HUES64 (cell line): ENCODE results near the gene MAP2K7.
"Not testable (repeated sequence)": the region's sequence is repeated elsewhere in the genome, so short reads cannot be mapped to it uniquely, and the experiment has no call there.

Experiments
- H3K27ac ChIP-seq: 2 replicates; pipeline ENCODE4 v1.7.0; 2013; ENCODE audit warnings: low read depth, low read length, inconsistent platforms
- H3K27me3 ChIP-seq: 2 replicates; pipeline ENCODE4 v1.6.1; 2013; ENCODE audit warnings: mild to moderate bottlenecking, low read length; ENCODE audit not compliant: insufficient read depth
- H3K36me3 ChIP-seq: 2 replicates; pipeline ENCODE4 v1.6.1; 2013; ENCODE audit warnings: mild to moderate bottlenecking, low read length; ENCODE audit not compliant: insufficient read depth
- H3K4me1 ChIP-seq: 2 replicates; pipeline ENCODE4 v1.6.1; 2013; ENCODE audit warnings: mild to moderate bottlenecking, low read length, moderate library complexity; ENCODE audit not compliant: insufficient read depth
- H3K4me3 ChIP-seq: 2 replicates; pipeline ENCODE4 v1.5.1; 2013; ENCODE audit warnings: mild to moderate bottlenecking, low read length, moderate library complexity
- H3K9ac ChIP-seq: 2 replicates; pipeline ENCODE4 v1.6.1; 2013; ENCODE audit warnings: mild to moderate bottlenecking, low read depth, low read length
- H3K9me3 ChIP-seq: 2 replicates; pipeline ENCODE4 v1.6.1; 2013; ENCODE audit warnings: low read depth, low read length; ENCODE audit not compliant: insufficient read depth
- WGBS: fragments of 150-250, 120-280 bp; methylation state at CpG from one replicate; pipeline ENCODE4 v1.1.7; 2013; ENCODE audit warnings: missing lambda C conversion rate; 5-methylcytosine and 5-hydroxymethylcytosine counted together

The MAP2K7 gene

DNA sequence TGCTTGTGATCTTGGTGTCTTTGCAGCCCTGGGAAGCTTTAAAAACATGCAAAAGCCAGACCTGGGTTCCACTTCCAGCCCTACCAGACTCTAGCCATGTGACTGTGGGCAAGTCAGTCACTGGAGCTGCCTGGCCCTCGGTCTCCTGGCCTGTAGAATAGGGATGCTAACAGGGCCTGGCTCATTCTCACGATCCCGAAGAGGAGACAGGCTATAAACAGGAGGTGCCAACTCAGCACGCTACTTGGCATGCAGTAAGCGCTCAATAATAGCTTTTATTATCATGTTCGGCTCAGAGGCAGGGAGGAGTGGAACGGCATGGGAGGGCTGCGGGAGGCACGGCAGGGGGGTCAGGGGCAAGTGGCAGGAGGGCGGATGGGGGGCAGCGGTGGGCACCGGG, 20.6 kb downstream of the MAP2K7 start:
- WGBS: 93% methylated on average over 12 of the region's 12 CpGs
- no peak overlapping the region for H3K27ac ChIP-seq
- no peaks in the 10 kb centered on the region for H3K27me3 ChIP-seq
- H3K4me3 ChIP-seq: no peak overlapping the region
- H3K36me3 ChIP-seq: peaks cover 14% of the 10 kb centered on the region; the same call in 1 of the 2 replicates
- no peak overlapping the region for H3K9ac ChIP-seq
- H3K4me1 ChIP-seq: peaks cover 5% of the 10 kb centered on the region; the same call in 1 of the 2 replicates
- no peaks in the 10 kb centered on the region for H3K9me3 ChIP-seq

DNA sequence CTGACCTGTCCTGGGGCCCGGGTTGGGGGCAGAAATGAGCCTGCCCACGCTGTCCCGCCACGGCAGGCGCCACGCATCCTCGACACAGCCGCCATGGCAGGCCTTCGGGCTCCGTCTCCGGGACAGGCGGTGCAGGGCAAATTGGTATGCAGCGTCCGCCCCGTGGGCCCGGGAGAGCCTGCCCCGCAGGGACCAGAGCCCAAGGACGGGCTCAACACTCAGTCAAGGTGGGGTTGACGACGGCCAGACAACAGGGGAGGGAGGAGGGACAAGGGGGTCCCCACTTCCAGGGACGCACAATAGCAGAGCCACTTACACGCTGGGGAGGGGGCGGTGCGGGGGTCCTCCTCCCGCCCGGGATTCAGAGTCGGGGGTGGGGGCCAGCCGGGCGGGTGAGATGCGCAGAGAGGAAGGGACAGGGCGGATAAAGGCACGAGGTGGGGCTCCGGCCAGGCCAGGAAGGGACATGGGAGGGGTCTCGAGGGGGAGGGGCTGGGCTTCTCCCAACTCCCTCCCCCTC, 21.0 kb downstream of the MAP2K7 start:
- Histone ChIP-seq H3K27ac (no peak overlapping the region), H3K4me1 (peaks cover 2% of the 10 kb centered on the region; the same call in 1 of the 2 replicates), H3K4me3 (peak overlapping the region; percentile 60), H3K27me3 (no peaks in the 10 kb centered on the region), H3K9ac (no peak overlapping the region), H3K36me3 (peaks cover 14% of the 10 kb centered on the region; the same call in 1 of the 2 replicates), H3K9me3 (no peaks in the 10 kb centered on the region)
- 62% methylated on average over 29 of the region's 34 CpGs for WGBS

DNA sequence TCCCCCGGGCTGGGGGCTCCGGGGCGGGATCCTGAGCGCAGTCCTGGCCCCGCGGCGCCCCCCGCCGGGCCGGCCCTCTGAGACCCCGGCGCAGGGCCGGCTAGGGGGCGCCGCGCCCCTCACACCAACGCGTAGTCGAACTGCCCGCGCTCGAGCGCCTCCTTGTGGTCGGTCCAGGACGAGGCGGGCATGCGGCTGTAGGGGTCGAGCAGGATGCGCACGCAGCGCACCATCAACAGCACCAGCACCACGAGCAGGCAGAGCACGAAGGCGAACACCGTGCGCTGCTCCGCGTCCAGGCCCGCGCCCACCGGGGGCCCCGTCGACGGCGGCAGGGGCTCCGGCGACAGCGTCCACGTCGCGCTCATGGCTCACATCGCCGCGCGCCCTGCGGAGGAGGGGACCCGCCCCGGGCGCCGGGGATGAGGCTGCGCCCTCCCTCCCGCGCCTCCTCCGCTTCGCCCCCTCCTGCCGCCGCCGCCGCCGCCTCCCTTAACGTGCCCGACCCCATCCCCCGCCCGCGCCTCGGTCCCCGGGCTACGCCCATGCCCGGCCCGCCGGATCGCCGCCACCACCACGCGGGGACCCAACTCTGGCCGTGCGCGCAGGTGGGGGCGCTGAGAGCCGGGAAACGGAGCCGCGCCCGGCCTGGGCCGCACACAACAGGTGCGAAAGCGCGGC, 21.6 kb downstream of the MAP2K7 start:
- Histone ChIP-seq H3K9ac (peak overlapping the region; percentile 66), H3K4me3 (peak overlapping the region; percentile 60), H3K36me3 (peaks cover 17% of the 10 kb centered on the region), H3K27me3 (no peaks in the 10 kb centered on the region), H3K9me3 (no peaks in the 10 kb centered on the region), H3K27ac (no peak overlapping the region), H3K4me1 (no peaks in the 10 kb centered on the region)
- WGBS: under 1% methylated on average over 98 of the region's 98 CpGs

DNA sequence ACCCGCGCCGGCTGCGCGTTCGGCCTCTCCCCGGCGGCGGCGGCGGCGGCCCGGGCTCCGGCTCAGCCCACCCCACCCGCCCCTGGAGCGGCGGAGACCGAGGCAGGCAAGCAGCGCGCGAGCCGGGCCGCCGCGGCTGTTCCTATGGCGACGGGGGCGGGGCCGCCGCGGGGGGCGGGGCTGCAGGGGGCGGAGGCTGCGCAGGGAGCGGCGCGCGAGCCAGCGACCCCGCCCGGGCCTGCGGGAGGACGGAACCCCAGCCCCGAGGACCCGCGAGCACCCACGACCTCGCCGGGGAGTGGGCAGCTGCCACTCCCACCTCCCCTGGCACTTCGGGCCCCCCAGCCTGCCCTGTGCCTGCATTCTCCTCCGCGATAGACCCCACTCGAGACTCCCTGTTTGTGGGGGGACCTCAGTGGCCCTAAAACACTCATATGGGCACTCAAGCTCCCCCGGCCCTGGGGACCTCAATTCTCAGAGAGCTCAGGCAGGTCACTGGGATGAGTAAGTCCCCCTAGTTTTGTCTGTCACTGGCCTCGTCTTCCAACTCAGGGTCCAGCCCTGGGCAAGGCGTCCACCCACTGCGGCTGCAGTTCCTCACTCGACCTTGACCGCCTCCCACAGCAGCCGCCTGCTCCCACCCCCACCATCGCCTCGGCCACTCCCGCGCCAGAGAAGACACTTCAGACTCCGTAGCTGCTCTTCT, 22.5 kb downstream of the MAP2K7 start, which contains the start of gene CTXN1:
Gene CTXN1, minus strand, starts transcription at position 115 of the 706 bp plus-strand sequence. CDS start 597 bp downstream, outside the sequence.
- Histone ChIP-seq H3K4me3 (peak within 1 kb of the TSS; percentile 60), H3K27ac (no peak within 1 kb of the TSS), H3K9me3 (no peaks in the 10 kb centered on the region), H3K36me3 (peaks cover 26% of the 10 kb centered on the region), H3K27me3 (no peaks in the 10 kb centered on the region), H3K9ac (peak within 1 kb of the TSS; percentile 66), H3K4me1 (no peaks in the 10 kb centered on the region)
- 8% methylated on average over 65 of the region's 65 CpGs for WGBS

DNA sequence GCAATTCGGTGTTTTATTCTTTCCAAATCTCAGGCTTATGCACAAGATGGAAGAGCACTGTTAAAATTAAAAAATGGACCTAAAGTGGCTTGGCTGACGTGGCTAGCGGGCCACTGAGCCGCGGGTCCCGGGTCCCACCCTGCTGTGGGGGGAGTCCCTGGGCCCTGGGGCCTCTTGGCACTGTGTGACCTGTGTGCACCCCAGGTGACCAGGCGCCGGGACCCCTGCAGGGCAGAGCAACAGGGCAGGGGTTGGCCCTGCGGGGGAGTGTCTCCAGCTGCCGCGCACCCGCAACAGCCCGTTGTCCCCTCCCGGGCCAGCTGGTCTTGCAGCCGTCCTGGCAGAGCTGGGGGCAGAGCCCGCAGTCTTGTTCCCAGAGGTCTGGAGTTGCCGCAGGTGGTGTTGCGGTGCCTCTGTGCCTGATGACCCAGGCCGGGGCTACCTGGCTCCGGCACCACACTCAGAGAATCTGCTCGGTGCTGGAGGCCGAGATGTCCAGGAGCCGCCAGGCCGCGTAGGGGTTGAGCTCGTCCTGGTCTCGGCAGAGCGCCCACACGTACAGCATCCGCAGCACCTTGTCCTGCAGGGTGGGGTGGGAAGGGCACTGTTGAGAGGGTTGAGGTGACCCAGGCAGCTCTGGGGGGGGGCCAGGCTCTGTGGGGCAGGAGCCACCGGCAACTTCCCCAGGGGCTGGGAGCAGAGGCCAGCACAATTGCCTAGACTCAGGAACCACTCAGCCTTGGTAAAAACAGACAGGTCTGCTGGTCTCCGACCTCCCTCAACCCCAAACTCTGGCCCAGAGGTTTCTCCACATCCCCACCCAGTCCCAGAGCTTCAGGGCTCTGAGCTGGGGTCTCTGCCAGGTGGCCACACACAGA, 23.3 kb downstream of the MAP2K7 start:
- H3K4me3 ChIP-seq: no peak overlapping the region
- no peaks in the 10 kb centered on the region for H3K4me1 ChIP-seq
- H3K9ac ChIP-seq: no peak overlapping the region
- no peaks in the 10 kb centered on the region for H3K27me3 ChIP-seq
- H3K9me3 ChIP-seq: no peaks in the 10 kb centered on the region
- no peak overlapping the region for H3K27ac ChIP-seq
- WGBS: 88% methylated on average over 32 of the region's 32 CpGs
- H3K36me3 ChIP-seq: peaks cover 34% of the 10 kb centered on the region

DNA sequence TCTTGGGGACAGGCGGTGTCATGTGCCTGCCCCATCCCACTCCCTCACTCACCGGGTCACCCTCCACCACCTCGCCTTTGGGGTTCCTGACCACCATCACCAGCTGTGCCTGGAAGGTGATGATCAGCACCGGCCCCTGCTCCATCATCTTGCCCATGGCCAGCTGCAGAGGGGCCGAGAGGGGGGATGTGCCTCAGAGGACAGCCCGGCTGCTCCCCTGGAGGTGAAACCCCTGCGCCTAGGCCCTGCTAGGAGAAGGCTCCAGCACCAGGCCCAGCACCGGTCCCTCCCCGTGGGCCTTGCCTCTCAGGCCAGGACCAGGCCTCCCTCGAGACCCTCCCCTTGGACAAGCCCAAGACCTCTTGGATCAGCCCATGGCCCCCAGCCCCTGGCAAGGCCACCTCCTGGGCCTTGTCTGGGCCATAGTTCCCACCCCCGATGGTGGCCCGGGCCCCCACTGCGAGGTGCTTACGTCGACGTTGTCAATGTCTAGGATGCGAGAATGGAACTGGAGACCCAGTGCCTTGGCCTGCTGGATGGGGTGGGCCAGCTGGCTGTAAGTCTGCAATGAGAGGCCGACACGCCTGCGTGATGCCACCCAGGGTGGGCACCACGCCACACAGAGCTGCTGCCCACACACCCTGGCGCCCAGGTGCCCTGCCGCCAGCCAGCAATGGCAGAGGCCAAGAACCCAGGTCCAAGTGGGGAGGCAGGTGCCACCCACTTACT, 24.1 kb downstream of the MAP2K7 start:
- H3K27me3 ChIP-seq: no peaks in the 10 kb centered on the region
- WGBS: 93% methylated on average over 23 of the region's 23 CpGs
- no peak overlapping the region for H3K4me3 ChIP-seq
- H3K4me1 ChIP-seq: no peaks in the 10 kb centered on the region
- peaks cover 34% of the 10 kb centered on the region for H3K36me3 ChIP-seq
- H3K9ac ChIP-seq: no peak overlapping the region
- H3K27ac ChIP-seq: no peak overlapping the region
- no peaks in the 10 kb centered on the region for H3K9me3 ChIP-seq

DNA sequence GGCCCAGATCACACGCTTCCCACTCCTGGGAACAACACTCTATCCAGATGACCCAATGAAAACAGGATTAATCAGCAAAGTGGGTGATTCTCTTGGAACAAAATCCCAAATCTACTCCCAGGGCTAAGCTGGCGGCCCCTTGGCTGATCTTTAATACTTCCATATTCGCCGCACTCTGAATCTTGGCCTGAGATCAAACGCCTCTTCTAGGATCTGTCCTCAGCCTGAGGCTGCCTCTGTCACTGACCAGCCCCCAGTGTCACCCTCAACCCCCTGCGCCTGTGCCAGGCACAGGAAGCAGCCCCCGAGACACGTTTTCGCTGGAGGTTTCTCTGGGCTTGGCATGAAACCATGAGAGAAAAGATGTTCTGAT, 24.6 kb downstream of the MAP2K7 start:
- 93% methylated on average over 9 of the region's 9 CpGs for WGBS
- Histone ChIP-seq H3K4me1 (no peaks in the 10 kb centered on the region), H3K9ac (no peak overlapping the region), H3K27ac (no peak overlapping the region), H3K27me3 (no peaks in the 10 kb centered on the region), H3K9me3 (no peaks in the 10 kb centered on the region), H3K4me3 (no peak overlapping the region), H3K36me3 (peaks cover 34% of the 10 kb centered on the region)

DNA sequence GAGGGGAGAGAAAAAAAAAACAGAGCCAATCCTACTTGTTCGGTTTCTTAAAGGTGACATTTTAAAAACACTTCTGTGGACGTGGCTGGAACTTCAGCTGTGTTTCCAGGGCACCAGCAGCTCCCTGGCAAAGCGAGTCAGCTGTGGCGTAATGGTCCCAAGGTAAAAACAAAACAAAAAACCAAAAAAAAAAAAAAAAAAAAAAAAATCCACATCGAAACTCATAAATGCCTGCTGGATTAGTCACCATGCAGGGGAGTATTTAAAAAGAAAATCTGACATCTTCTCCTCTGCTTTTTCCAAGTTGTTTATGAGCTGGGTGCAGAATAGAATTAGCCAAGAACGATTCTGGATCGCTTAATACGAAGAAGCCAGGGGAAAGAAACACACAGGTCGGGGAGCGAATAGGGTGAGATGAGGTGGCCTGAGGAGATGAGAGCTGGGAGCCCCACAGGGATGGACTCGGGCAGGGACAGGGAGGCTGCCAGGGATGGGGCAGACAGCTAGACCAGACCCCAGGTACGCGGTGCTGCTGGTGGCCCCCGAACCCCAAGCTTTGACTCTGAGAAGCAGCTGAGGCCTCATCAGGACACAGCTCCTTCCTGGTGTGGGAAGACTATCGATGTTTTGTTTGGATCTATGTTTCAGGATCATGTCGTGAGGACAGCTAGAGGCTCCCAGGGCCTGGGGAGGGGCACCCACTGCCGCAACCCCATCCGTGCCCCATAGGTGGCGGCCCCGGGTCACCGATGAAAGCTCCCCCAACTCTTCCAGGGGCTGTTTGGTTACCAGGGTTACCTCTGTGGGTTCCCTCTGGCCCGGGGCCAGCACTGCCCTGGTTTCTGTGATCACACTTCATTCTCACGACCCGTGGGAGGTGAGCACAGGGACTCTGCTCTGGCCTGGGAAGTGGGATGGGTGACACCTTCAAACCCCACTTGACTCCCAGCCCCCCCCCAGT, 25.3 kb downstream of the MAP2K7 start:
- 86% methylated on average over 23 of the region's 24 CpGs for whole genome bisulfite sequencing
- Histone ChIP-seq H3K27me3 (no peaks in the 10 kb centered on the region), H3K36me3 (peaks cover 41% of the 10 kb centered on the region), H3K9me3 (no peaks in the 10 kb centered on the region), H3K27ac (peak overlapping the region; percentile 4; the same call in 1 of the 2 replicates), H3K9ac (no peak overlapping the region), H3K4me3 (no peak overlapping the region), H3K4me1 (no peaks in the 10 kb centered on the region)

DNA sequence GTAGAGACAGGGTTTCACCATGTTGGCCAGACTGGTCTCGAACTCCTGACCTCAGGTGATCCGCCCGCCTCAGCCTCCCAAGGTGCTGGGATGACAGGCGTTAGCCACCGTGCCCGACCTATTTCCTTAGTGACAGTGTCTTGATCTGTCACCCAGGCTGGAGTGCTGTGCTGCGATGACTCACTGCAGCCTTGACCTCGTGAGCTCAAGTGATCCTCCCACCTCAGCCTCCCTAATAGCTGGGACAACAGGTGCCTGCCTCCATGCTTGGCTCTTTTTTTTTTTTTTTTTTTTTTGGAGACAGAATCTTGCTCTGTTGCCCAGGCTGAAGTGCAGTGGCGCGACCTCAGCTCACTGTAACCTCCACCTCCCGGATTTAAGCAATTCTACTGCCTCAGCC, 26.4 kb downstream of the MAP2K7 start:
- not testable (repeated sequence) for H3K4me1 ChIP-seq
- 94% methylated on average over 11 of the region's 11 CpGs for WGBS

DNA sequence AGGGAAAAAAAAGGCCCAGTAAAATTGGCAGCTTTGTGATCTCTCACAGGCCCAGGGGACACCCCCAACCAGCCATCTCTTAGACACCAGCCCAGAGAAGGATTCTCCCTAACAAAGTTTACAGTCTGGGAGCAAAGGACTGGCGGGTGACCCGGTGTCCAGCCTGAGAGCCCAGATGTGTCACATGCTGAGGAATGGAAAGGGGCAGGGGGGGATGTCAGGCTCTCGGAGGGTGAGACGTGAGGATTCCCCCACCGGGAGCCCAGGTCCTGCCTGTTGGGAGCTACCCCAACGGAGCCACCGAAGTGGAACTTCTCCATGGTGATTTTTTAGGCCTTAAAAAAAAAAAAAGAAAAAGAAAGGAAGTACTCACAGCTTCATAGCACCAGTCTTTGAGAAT, 27.1 kb downstream of the MAP2K7 start:
- Histone ChIP-seq H3K36me3 (peaks cover 58% of the 10 kb centered on the region), H3K4me3 (no peak overlapping the region), H3K27me3 (no peaks in the 10 kb centered on the region), H3K9ac (no peak overlapping the region), H3K4me1 (no peaks in the 10 kb centered on the region), H3K27ac (no peak overlapping the region), H3K9me3 (no peaks in the 10 kb centered on the region)
- WGBS: 94% methylated on average over 7 of the region's 7 CpGs

More for the DNA sequence above, 26.4 kb downstream of the MAP2K7 start:
- peaks cover 51% of the 10 kb centered on the region for H3K36me3 ChIP-seq
- H3K9me3 ChIP-seq, H3K27ac ChIP-seq, H3K9ac ChIP-seq, H3K27me3 ChIP-seq, H3K4me3 ChIP-seq: not testable (repeated sequence)
